ENCODE results near the gene ZNF32. TPM values are rescaled to one million over a fixed set of nuclear protein-coding genes. Genes with fewer than 3 reads are reported as not detected.

The ZNF32 gene
- total RNA-seq, 1 donor from 2014 or later, result 39.9 TPM

DNA sequence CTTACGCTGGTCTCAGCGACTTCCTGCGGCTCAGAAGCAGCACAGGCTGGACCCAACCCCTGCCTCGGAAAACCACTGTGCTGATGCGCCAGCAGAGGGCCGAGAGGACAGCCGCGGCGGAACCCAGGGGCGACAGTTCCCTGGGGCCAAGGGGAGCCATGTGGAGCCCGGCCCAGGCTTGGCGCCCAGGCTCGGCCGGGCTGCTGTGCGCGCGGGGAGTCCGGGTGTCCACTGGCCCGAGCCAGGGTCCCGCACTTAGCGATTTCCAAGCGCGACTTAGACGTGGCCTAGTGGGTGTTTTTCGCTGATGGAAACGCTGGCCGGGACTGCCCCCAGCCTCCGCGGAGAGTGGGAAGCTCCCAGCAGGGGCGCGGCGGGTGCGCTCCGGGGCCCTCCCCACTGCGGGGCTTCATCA lies 18.6 kb upstream of the ZNF32 start:
- no peak overlapping the region for H3K4me3 Mint-ChIP-seq
- peaks cover 7% of the 10 kb centered on the region for H3K27me3 Mint-ChIP-seq (ENCODE audit: low read depth)
- TF ChIP-seq, protein P1, sequence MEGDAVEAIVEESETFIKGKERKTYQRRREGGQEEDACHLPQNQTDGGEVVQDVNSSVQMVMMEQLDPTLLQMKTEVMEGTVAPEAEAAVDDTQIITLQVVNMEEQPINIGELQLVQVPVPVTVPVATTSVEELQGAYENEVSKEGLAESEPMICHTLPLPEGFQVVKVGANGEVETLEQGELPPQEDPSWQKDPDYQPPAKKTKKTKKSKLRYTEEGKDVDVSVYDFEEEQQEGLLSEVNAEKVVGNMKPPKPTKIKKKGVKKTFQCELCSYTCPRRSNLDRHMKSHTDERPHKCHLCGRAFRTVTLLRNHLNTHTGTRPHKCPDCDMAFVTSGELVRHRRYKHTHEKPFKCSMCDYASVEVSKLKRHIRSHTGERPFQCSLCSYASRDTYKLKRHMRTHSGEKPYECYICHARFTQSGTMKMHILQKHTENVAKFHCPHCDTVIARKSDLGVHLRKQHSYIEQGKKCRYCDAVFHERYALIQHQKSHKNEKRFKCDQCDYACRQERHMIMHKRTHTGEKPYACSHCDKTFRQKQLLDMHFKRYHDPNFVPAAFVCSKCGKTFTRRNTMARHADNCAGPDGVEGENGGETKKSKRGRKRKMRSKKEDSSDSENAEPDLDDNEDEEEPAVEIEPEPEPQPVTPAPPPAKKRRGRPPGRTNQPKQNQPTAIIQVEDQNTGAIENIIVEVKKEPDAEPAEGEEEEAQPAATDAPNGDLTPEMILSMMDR (conservative IDR thresholded peaks at IDR 0.05), result peak; percentile 54
- H3K9me3 Mint-ChIP-seq, result no peaks in the 10 kb centered on the region
- no peak for DNase-seq (ENCODE audit: low read depth, low spot score)
- no peaks in the 10 kb centered on the region for H3K36me3 Mint-ChIP-seq (ENCODE audit: low read depth)
- peaks cover 4% of the 10 kb centered on the region for H3K4me1 Mint-ChIP-seq
- no peak overlapping the region for H3K27ac Mint-ChIP-seq (ENCODE audit: unreplicated experiment)

DNA sequence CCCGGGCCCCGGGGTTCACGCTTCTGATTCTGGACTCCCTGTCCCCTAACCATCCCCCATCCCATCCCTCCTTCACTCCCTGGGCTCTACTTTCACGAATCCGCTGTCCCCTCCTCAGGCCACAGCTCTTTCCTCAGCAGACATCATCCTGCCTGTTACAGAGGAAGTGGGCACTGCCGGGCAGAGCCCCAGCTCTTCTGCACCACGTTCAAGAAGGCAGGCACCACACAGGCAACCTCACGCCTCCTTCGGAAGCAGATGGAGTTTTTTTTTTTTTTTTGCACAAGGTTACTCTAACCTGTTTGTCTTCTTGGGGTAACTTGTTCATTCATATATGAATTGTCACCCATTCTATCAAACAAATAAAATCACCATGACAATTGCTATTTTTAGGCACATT lies 17.9 kb upstream of the ZNF32 start:
- no peak overlapping the region for H3K27ac Mint-ChIP-seq (ENCODE audit: unreplicated experiment)
- no peaks in the 10 kb centered on the region for H3K36me3 Mint-ChIP-seq (ENCODE audit: low read depth)
- no peak overlapping the region for H3K4me3 Mint-ChIP-seq
- TF ChIP-seq, protein P1 (conservative IDR thresholded peaks at IDR 0.05), result no peak
- H3K4me1 Mint-ChIP-seq, result peaks cover 2% of the 10 kb centered on the region
- peaks cover 6% of the 10 kb centered on the region for H3K27me3 Mint-ChIP-seq (ENCODE audit: low read depth)
- DNase-seq (ENCODE audit: low read depth, low spot score), result no peak
- H3K9me3 Mint-ChIP-seq, result no peaks in the 10 kb centered on the region

DNA sequence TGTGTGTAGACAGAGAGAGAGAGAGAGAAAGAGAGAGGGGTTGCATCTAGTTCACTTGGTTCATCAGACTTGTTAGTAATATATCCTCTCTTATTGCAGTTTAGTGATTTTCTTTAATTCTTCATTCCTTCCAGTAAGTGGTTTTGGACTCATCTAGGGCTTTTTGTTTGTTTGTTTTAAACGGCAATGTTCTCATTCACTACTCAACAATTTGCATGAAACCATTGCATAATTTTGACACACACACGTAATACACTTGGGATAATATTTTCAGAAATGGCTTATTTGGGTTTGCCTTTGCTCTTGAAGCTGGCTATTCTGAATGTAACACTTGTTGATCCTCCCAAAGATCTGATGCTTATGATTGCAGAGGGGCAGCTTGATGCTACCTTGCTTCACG lies 16.4 kb upstream of the ZNF32 start:
- Mint-ChIP-seq H3K9me3 (no peaks in the 10 kb centered on the region), H3K27ac (ENCODE audit: unreplicated experiment) (no peak overlapping the region), H3K36me3 (ENCODE audit: low read depth) (no peaks in the 10 kb centered on the region), H3K4me1 (no peaks in the 10 kb centered on the region), H3K4me3 (no peak overlapping the region), H3K27me3 (ENCODE audit: low read depth) (no peaks in the 10 kb centered on the region)
- DNase-seq (ENCODE audit: low read depth, low spot score), result no peak
- TF ChIP-seq, protein P1 (conservative IDR thresholded peaks at IDR 0.05), result no peak

DNA sequence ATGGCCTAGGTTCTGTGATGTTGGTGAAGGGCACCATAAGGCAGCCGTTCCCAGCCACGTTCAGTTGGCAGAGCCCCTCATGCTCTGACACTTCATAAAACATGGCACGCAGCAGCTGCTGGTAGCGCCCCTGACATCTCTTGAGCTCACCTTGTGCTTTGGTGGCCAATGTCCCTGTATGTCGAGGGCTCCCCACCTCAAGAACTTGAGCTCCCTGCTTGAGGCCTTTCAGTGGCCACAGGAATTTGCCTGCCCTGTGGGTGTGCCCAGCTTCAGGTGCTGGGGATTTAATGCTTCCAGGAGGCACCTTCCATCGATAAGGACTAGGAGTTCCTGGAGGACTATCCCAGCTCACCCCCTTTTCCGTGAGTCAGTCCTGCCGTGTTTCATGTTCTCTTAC lies 9.5 kb upstream of the ZNF32 start:
- no peak for DNase-seq (ENCODE audit: low read depth, low spot score)
- Mint-ChIP-seq H3K27ac (ENCODE audit: unreplicated experiment) (no peak overlapping the region), H3K27me3 (ENCODE audit: low read depth) (no peaks in the 10 kb centered on the region), H3K4me3 (no peak overlapping the region), H3K4me1 (peaks cover 8% of the 10 kb centered on the region), H3K36me3 (ENCODE audit: low read depth) (peaks cover 3% of the 10 kb centered on the region), H3K9me3 (peaks cover 6% of the 10 kb centered on the region)
- TF ChIP-seq, protein P1 (conservative IDR thresholded peaks at IDR 0.05), result no peak

DNA sequence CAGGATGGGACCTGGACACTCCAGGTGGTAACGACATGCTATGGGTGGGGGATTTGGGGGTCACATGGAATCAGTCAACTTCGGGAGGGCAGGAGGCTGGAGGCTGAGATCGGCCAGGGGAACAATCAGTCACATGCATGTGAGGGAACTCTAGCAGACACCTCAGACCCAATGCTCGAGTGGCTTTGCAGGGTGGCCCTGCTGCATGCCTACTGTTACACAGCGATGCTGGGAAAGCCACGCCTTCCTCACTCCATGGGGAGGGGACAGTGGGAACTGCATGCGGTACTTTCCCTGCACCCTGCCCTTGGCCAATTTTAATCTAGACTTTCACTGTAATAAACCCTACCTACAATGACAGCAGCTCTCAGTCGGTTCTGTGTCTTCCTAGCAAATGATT lies 6.6 kb upstream of the ZNF32 start:
- Mint-ChIP-seq H3K4me1 (peaks cover 18% of the 10 kb centered on the region), H3K4me3 (no peak overlapping the region), H3K9me3 (peaks cover 10% of the 10 kb centered on the region), H3K27ac (ENCODE audit: unreplicated experiment) (no peak overlapping the region), H3K27me3 (ENCODE audit: low read depth) (no peaks in the 10 kb centered on the region), H3K36me3 (ENCODE audit: low read depth) (peaks cover 3% of the 10 kb centered on the region)
- TF ChIP-seq, protein P1 (conservative IDR thresholded peaks at IDR 0.05), result no peak
- DNase-seq (ENCODE audit: low read depth, low spot score), result no peak

DNA sequence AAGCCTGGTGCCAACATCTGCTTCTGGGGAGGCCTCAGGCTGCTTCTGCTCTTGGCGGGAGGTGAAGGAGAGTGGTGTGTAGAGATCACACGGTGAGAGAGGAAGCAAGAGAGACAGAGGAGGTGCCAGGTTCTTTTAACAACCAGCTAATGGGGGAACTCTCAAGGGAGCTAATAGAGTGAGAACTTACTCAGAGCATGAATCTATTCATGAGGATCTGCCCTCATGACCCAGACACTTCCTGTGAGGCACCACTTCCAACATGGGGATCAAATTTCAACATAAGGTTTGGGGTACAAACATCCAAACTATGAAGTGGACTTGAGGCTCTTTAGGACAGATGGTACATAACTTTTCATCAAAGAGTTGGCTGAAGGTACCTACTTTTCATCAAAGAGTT lies 5.1 kb upstream of the ZNF32 start:
- H3K36me3 Mint-ChIP-seq (ENCODE audit: low read depth), result peaks cover 11% of the 10 kb centered on the region
- TF ChIP-seq, protein P1 (conservative IDR thresholded peaks at IDR 0.05), result no peak
- H3K4me1 Mint-ChIP-seq, result peaks cover 27% of the 10 kb centered on the region
- H3K9me3 Mint-ChIP-seq, result peaks cover 13% of the 10 kb centered on the region
- peak overlapping the region; percentile 25 for H3K4me3 Mint-ChIP-seq
- no peak overlapping the region for H3K27ac Mint-ChIP-seq (ENCODE audit: unreplicated experiment)
- DNase-seq (ENCODE audit: low read depth, low spot score), result no peak
- peaks cover 4% of the 10 kb centered on the region for H3K27me3 Mint-ChIP-seq (ENCODE audit: low read depth)

Measured in neural crest cell (in vitro differentiated cells).